ENCODE measurements around the gene CGRRF1.

Gene CGRRF1

DNA sequence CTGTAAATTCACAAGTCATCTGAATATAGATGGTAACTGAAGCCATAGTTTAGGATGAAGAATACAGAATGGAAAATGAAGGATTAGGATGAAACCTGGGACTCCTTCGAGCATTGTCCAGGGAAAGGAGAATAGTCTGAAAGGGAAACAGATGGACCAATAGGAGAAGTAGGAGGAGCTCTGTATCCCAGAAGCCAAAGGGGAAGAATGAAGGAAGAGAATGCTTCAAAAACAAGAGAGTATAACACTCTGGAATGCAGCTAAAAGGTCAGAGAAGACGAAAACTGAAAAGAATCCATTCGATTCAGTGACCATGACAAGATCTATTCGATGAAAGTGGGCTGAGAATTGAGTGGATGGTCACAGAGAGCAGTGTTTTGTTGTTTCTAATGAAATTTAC, 21.9 kb upstream of the CGRRF1 start:
- H3K79me1 ChIP-seq (replicated peaks; ENCODE audit: low read length, poor library complexity, severe bottlenecking): no peaks in the 10 kb centered on the region
- peak overlapping the region; percentile 99 for H2AK5ac ChIP-seq (ENCODE audit: low read length, severe bottlenecking)
- H3K9me3 ChIP-seq (ENCODE audit: control insufficient read depth, low read length): no peaks in the 10 kb centered on the region
- H3K27me3 ChIP-seq (ENCODE audit: control insufficient read depth in 1 of 2, insufficient read depth in 1 of 2, low read length in 2 of 2): no peaks in the 10 kb centered on the region
- no peak overlapping the region for H3K4ac ChIP-seq (ENCODE audit: low read depth in 1 of 2, low read length in 2 of 2)
- peaks cover 7% of the 10 kb centered on the region for H3K4me1 ChIP-seq (ENCODE audit: control insufficient read depth, insufficient read depth, low read depth, low read length)
- H3K9ac ChIP-seq (ENCODE audit: low read length): peak overlapping the region; percentile 99
- H3K14ac ChIP-seq (ENCODE audit: low read length in 2 of 2): no peak overlapping the region
- no peak overlapping the region for H3K23ac ChIP-seq (ENCODE audit: low read length in 2 of 2)
- DNase-seq: peak; percentile 68
- H4K8ac ChIP-seq (ENCODE audit: low read length): no peak overlapping the region
- peak overlapping the region; percentile 98 for H3K27ac ChIP-seq (ENCODE audit: low read length, poor library complexity, severe bottlenecking)
- H2AFZ ChIP-seq (ENCODE audit: low read depth, low read length): no peak overlapping the region
- peaks cover 7 to 12% of the 10 kb centered on the region in 2 experiments for H3K36me3 ChIP-seq (ENCODE audit: control insufficient read depth in 1 of 2, insufficient read depth in 2 of 2, low read depth in 1 of 2, low read length in 2 of 2)
- no peak overlapping the region for H3K18ac ChIP-seq (ENCODE audit: low read depth in 1 of 2, low read length in 2 of 2)
- H2BK120ac ChIP-seq (ENCODE audit: low read depth, low read length): no peak overlapping the region
- no peak overlapping the region for H2BK5ac ChIP-seq (ENCODE audit: low read depth, low read length, poor library complexity, severe bottlenecking)
- no peak overlapping the region for H4K91ac ChIP-seq (ENCODE audit: low read length)
- H2BK12ac ChIP-seq (ENCODE audit: low read length in 2 of 2): no peak overlapping the region
- peak overlapping the region; percentile 65 for H3K4me2 ChIP-seq (ENCODE audit: low read length, poor library complexity, severe bottlenecking)
- WGBS: 43% methylated on average over 4 of the region's 4 CpGs
- peak overlapping the region in 1 of 2 experiments; percentile 99 for H3K4me3 ChIP-seq (ENCODE audit: insufficient read depth in 1 of 2, low read depth in 1 of 2, low read length in 2 of 2)
- H2BK15ac ChIP-seq (ENCODE audit: low read depth, poor library complexity, severe bottlenecking): no peak overlapping the region

DNA sequence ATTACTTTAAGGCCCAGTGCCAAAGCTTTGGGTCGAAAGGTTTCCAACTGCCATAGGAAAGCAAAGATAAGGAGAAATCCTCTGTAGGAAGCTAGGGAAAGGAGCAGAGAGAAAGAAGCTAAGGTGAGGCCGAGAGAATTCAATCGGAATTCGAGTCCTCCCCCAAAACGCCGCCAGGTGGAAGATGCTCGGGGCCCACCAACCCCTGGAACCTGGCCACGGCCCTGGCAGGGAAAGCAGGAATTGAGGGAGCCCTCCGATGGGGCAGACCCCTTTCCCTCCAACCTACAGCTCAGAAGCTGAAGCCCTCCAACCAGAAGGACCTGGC, 21.4 kb upstream of the CGRRF1 start:
- Histone ChIP-seq H3K27me3 (ENCODE audit: control insufficient read depth in 1 of 2, insufficient read depth in 1 of 2, low read length in 2 of 2) (no peaks in the 10 kb centered on the region), H3K27ac (ENCODE audit: low read length, poor library complexity, severe bottlenecking) (peak overlapping the region; percentile 98), H3K14ac (ENCODE audit: low read length in 2 of 2) (peak overlapping the region in 1 of 2 experiments; percentile 93), H3K18ac (ENCODE audit: low read depth in 1 of 2, low read length in 2 of 2) (peak overlapping the region; percentile 98), H4K91ac (ENCODE audit: low read length) (peak overlapping the region; percentile 92), H2BK120ac (ENCODE audit: low read depth, low read length) (peak overlapping the region; percentile 92), H4K8ac (ENCODE audit: low read length) (peak overlapping the region; percentile 94), H3K4me1 (ENCODE audit: control insufficient read depth, insufficient read depth, low read depth, low read length) (peaks cover 6% of the 10 kb centered on the region), H3K9ac (ENCODE audit: low read length) (peak overlapping the region; percentile 99), H3K79me1 (replicated peaks; ENCODE audit: low read length, poor library complexity, severe bottlenecking) (no peaks in the 10 kb centered on the region), H2BK5ac (ENCODE audit: low read depth, low read length, poor library complexity, severe bottlenecking) (peak overlapping the region; percentile 97), H2BK15ac (ENCODE audit: low read depth, poor library complexity, severe bottlenecking) (peak overlapping the region; percentile 90), H3K4me3 (ENCODE audit: insufficient read depth in 1 of 2, low read depth in 1 of 2, low read length in 2 of 2) (peak overlapping the region; percentile 94 to 99), H2AFZ (ENCODE audit: low read depth, low read length) (peak overlapping the region; percentile 29), H3K9me3 (ENCODE audit: control insufficient read depth, low read length) (no peaks in the 10 kb centered on the region), H3K4ac (ENCODE audit: low read depth in 1 of 2, low read length in 2 of 2) (peak overlapping the region; percentile 94 to 99), H3K23ac (ENCODE audit: low read length in 2 of 2) (peak overlapping the region; percentile 34 to 89), H2BK12ac (ENCODE audit: low read length in 2 of 2) (peak overlapping the region; percentile 66 to 78), H3K36me3 (ENCODE audit: control insufficient read depth in 1 of 2, insufficient read depth in 2 of 2, low read depth in 1 of 2, low read length in 2 of 2) (peaks cover 5 to 7% of the 10 kb centered on the region in 2 experiments), H3K4me2 (ENCODE audit: low read length, poor library complexity, severe bottlenecking) (peak overlapping the region; percentile 65), H2AK5ac (ENCODE audit: low read length, severe bottlenecking) (peak overlapping the region; percentile 99)
- WGBS: 2% methylated on average over 8 of the region's 9 CpGs
- DNase-seq: no peak

DNA sequence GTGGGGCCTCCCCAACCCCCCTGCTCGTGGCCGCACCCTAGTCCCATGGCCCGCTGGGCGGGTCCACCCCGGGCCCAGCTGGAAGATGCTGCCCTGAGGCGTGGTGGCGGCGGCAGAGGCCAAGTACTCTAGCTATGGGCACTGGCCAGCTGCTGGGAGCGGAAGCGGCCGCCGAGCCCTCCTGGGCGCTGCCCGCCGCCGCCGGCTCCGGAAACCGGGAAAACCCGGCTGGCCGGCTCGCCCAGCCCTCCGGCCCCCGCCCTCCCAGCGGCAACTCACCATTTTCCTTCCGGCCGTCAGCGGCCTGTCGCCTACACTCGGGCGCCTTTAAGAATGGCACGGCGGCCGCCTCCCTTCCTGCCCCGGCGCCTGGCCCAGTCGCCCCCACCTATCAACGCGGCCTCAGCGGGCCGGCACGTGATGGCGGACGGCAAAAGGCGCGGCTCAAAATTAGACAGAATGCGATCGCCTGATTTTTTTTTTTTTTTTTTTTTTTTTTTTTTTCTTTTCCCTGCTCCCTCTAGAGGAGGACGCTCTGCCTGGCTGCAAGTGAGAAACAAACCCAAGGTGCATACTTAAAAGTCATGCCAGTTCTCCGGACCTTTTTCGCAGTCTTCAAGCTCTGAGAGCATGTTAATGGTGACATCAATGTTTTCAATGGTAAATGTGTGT, 20.9 kb upstream of the CGRRF1 start, which contains the start of gene GMFB:
GMFB (minus strand) TSS at position 335 of the 672 bp plus-strand sequence; CDS start at position 282, 53 bp downstream.
- peak within 1 kb of the TSS; percentile 97 for H2BK5ac ChIP-seq (ENCODE audit: low read depth, low read length, poor library complexity, severe bottlenecking)
- no peaks in the 10 kb centered on the region for H3K9me3 ChIP-seq (ENCODE audit: control insufficient read depth, low read length)
- peak within 1 kb of the TSS; percentile 98 for H3K27ac ChIP-seq (ENCODE audit: low read length, poor library complexity, severe bottlenecking)
- H3K4me3 ChIP-seq (ENCODE audit: insufficient read depth in 1 of 2, low read depth in 1 of 2, low read length in 2 of 2): peak within 1 kb of the TSS; percentile 94 to 99
- peaks cover 3 to 5% of the 10 kb centered on the region in 2 experiments for H3K36me3 ChIP-seq (ENCODE audit: control insufficient read depth in 1 of 2, insufficient read depth in 2 of 2, low read depth in 1 of 2, low read length in 2 of 2)
- peak within 1 kb of the TSS; percentile 65 for H3K4me2 ChIP-seq (ENCODE audit: low read length, poor library complexity, severe bottlenecking)
- peak within 1 kb of the TSS in 1 of 2 experiments; percentile 93 for H3K14ac ChIP-seq (ENCODE audit: low read length in 2 of 2)
- peak within 1 kb of the TSS; percentile 92 for H2BK120ac ChIP-seq (ENCODE audit: low read depth, low read length)
- peak within 1 kb of the TSS; percentile 99 for H3K9ac ChIP-seq (ENCODE audit: low read length)
- H2AFZ ChIP-seq (ENCODE audit: low read depth, low read length): peak within 1 kb of the TSS; percentile 99
- H3K4me1 ChIP-seq (ENCODE audit: control insufficient read depth, insufficient read depth, low read depth, low read length): peaks cover 6% of the 10 kb centered on the region
- H2BK15ac ChIP-seq (ENCODE audit: low read depth, poor library complexity, severe bottlenecking): peak within 1 kb of the TSS; percentile 90
- peak within 1 kb of the TSS; percentile 34 to 89 for H3K23ac ChIP-seq (ENCODE audit: low read length in 2 of 2)
- peak within 1 kb of the TSS; percentile 99 for H2AK5ac ChIP-seq (ENCODE audit: low read length, severe bottlenecking)
- H4K8ac ChIP-seq (ENCODE audit: low read length): peak within 1 kb of the TSS; percentile 95
- DNase-seq: peak; percentile 93
- no peaks in the 10 kb centered on the region for H3K27me3 ChIP-seq (ENCODE audit: control insufficient read depth in 1 of 2, insufficient read depth in 1 of 2, low read length in 2 of 2)
- 1% methylated on average over 48 of the region's 51 CpGs for WGBS
- peak within 1 kb of the TSS; percentile 94 to 99 for H3K4ac ChIP-seq (ENCODE audit: low read depth in 1 of 2, low read length in 2 of 2)
- H2BK12ac ChIP-seq (ENCODE audit: low read length in 2 of 2): peak within 1 kb of the TSS; percentile 78 to 89
- H3K18ac ChIP-seq (ENCODE audit: low read depth in 1 of 2, low read length in 2 of 2): peak within 1 kb of the TSS; percentile 98
- H4K91ac ChIP-seq (ENCODE audit: low read length): peak within 1 kb of the TSS; percentile 92
- H3K79me1 ChIP-seq (replicated peaks; ENCODE audit: low read length, poor library complexity, severe bottlenecking): no peaks in the 10 kb centered on the region

DNA sequence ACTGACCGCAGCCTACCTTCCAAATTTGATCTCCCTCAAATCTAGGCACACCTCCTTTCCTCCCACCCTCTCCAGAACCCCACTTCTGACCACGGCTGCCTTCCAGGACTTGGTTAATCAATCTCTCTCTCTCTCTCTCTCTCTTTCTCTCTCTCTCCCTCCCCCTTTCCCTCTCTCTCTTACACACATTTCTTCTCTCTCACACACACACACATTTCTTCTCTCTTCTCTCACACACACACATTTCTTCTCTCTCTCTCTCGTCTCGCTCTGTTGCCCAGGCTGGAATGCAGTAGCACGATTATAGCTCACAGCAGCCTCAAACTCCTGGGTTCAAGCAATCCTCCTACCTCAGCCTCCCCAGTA, 20.4 kb upstream of the CGRRF1 start:
- peak overlapping the region; percentile 75 for H4K91ac ChIP-seq (ENCODE audit: low read length)
- H3K27ac ChIP-seq (ENCODE audit: low read length, poor library complexity, severe bottlenecking): peak overlapping the region; percentile 98
- H3K36me3 ChIP-seq (ENCODE audit: control insufficient read depth in 1 of 2, insufficient read depth in 2 of 2, low read depth in 1 of 2, low read length in 2 of 2): peaks cover 3 to 5% of the 10 kb centered on the region in 2 experiments
- no peak overlapping the region for H2BK5ac ChIP-seq (ENCODE audit: low read depth, low read length, poor library complexity, severe bottlenecking)
- H3K79me1 ChIP-seq (replicated peaks; ENCODE audit: low read length, poor library complexity, severe bottlenecking): no peaks in the 10 kb centered on the region
- peak overlapping the region in 1 of 2 experiments; percentile 99 for H3K4me3 ChIP-seq (ENCODE audit: insufficient read depth in 1 of 2, low read depth in 1 of 2, low read length in 2 of 2)
- H3K27me3 ChIP-seq (ENCODE audit: control insufficient read depth in 1 of 2, insufficient read depth in 1 of 2, low read length in 2 of 2): no peaks in the 10 kb centered on the region
- peak overlapping the region in 1 of 2 experiments; percentile 79 for H3K14ac ChIP-seq (ENCODE audit: low read length in 2 of 2)
- H2AFZ ChIP-seq (ENCODE audit: low read depth, low read length): peak overlapping the region; percentile 99
- DNase-seq: no peak
- H4K8ac ChIP-seq (ENCODE audit: low read length): peak overlapping the region; percentile 95
- H3K4me2 ChIP-seq (ENCODE audit: low read length, poor library complexity, severe bottlenecking): peak overlapping the region; percentile 56
- peak overlapping the region in 1 of 2 experiments; percentile 67 for H3K4ac ChIP-seq (ENCODE audit: low read depth in 1 of 2, low read length in 2 of 2)
- H2BK12ac ChIP-seq (ENCODE audit: low read length in 2 of 2): peak overlapping the region; percentile 52 to 89
- peak overlapping the region; percentile 99 for H3K9ac ChIP-seq (ENCODE audit: low read length)
- no peak overlapping the region for H3K23ac ChIP-seq (ENCODE audit: low read length in 2 of 2)
- H2BK120ac ChIP-seq (ENCODE audit: low read depth, low read length): peak overlapping the region; percentile 49
- peaks cover 6% of the 10 kb centered on the region for H3K4me1 ChIP-seq (ENCODE audit: control insufficient read depth, insufficient read depth, low read depth, low read length)
- no peak overlapping the region for H2BK15ac ChIP-seq (ENCODE audit: low read depth, poor library complexity, severe bottlenecking)
- H3K9me3 ChIP-seq (ENCODE audit: control insufficient read depth, low read length): no peaks in the 10 kb centered on the region
- peak overlapping the region; percentile 75 to 87 for H3K18ac ChIP-seq (ENCODE audit: low read depth in 1 of 2, low read length in 2 of 2)
- H2AK5ac ChIP-seq (ENCODE audit: low read length, severe bottlenecking): no peak overlapping the region
- 41% methylated on average over 5 of the region's 5 CpGs for WGBS
